PC-3 (cell line): ENCODE results near the gene PRKN.

Experiments used
- CTCF ChIP-seq: fragments of 300-600 bp; sonication (generic); conservative IDR thresholded peaks from 2 replicates; pipeline ENCODE4 v1.5.1; 2017; ENCODE audit warnings: antibody characterized with exemption, low read depth, mild to moderate bottlenecking, low read length
- EZH2 ChIP-seq: fragments of 300-600 bp; sonication (generic); IDR thresholded peaks from one replicate; pipeline ENCODE4 v1.6.1; 2017; ENCODE audit warnings: antibody characterized with exemption, mild to moderate bottlenecking, low read length; ENCODE audit not compliant: unreplicated experiment

- TF ChIP-seq CTCF (no peak), EZH2 (no peak)
These were observed 1185.1 kb downstream of the PRKN start for GRCh38 chr6:161542346-161542980.
